ENCODE results near the gene BLOC1S4.

The BLOC1S4 gene

GRCh38 chr4:6731780-6732179, 15.8 kb downstream of the BLOC1S4 start:
- no peak for TF ChIP-seq EZH2phosphoT487 (conservative IDR thresholded peaks at IDR 0.05; ENCODE audit: low read length)
- no peak for TF ChIP-seq CTCF (IDR thresholded peaks at IDR 0.05; ENCODE audit: insufficient read depth, low read length, poor library complexity, severe bottlenecking)
- no peaks in the 10 kb centered on the region for H3K36me3 ChIP-seq (ENCODE audit: low read length)
- H3K4me3 ChIP-seq (ENCODE audit: insufficient read depth, low read length, poor library complexity, severe bottlenecking): no peak overlapping the region
- H4K20me1 ChIP-seq (ENCODE audit: low read depth, low read length): no peaks in the 10 kb centered on the region
- no peaks in the 10 kb centered on the region for H3K9me3 ChIP-seq (ENCODE audit: insufficient read depth, low read length)
- H3K9ac ChIP-seq (ENCODE audit: low read length): no peak overlapping the region
- no peak overlapping the region for H2AFZ ChIP-seq (ENCODE audit: low read depth, low read length, severe bottlenecking)
- H3K4me2 ChIP-seq (ENCODE audit: low read depth, low read length, poor library complexity, severe bottlenecking): no peak overlapping the region
- no peak overlapping the region for H3K27ac ChIP-seq (ENCODE audit: low read depth, low read length)
- no peaks in the 10 kb centered on the region for H3F3A ChIP-seq (ENCODE audit: insufficient read depth)
- H3K27me3 ChIP-seq (ENCODE audit: low read length): no peaks in the 10 kb centered on the region
- no peaks in the 10 kb centered on the region for H3K9me2 ChIP-seq (replicated peaks; ENCODE audit: insufficient read depth, low read length)
- no peaks in the 10 kb centered on the region for H3K79me2 ChIP-seq (ENCODE audit: insufficient read depth, low read length)

GRCh38 chr4:6732441-6733357, 16.7 kb downstream of the BLOC1S4 start:
- Histone ChIP-seq H3K27me3 (ENCODE audit: low read length) (no peaks in the 10 kb centered on the region), H2AFZ (ENCODE audit: low read depth, low read length, severe bottlenecking) (no peak overlapping the region), H3K9me2 (replicated peaks; ENCODE audit: insufficient read depth, low read length) (no peaks in the 10 kb centered on the region), H3K4me2 (ENCODE audit: low read depth, low read length, poor library complexity, severe bottlenecking) (no peak overlapping the region), H3K9me3 (ENCODE audit: insufficient read depth, low read length) (no peaks in the 10 kb centered on the region), H3K9ac (ENCODE audit: low read length) (no peak overlapping the region), H3K4me3 (ENCODE audit: insufficient read depth, low read length, poor library complexity, severe bottlenecking) (no peak overlapping the region), H4K20me1 (ENCODE audit: low read depth, low read length) (no peaks in the 10 kb centered on the region), H3K36me3 (ENCODE audit: low read length) (no peaks in the 10 kb centered on the region), H3K79me2 (ENCODE audit: insufficient read depth, low read length) (no peaks in the 10 kb centered on the region), H3F3A (ENCODE audit: insufficient read depth) (no peaks in the 10 kb centered on the region), H3K27ac (ENCODE audit: low read depth, low read length) (no peak overlapping the region)
- no peak for TF ChIP-seq EZH2phosphoT487 (conservative IDR thresholded peaks at IDR 0.05; ENCODE audit: low read length)
- no peak for TF ChIP-seq CTCF (IDR thresholded peaks at IDR 0.05; ENCODE audit: insufficient read depth, low read length, poor library complexity, severe bottlenecking)

GRCh38 chr4:6733358-6734164, 17.6 kb downstream of the BLOC1S4 start:
- Histone ChIP-seq H3K4me2 (ENCODE audit: low read depth, low read length, poor library complexity, severe bottlenecking) (no peak overlapping the region), H3K4me3 (ENCODE audit: insufficient read depth, low read length, poor library complexity, severe bottlenecking) (no peak overlapping the region), H3K9me3 (ENCODE audit: insufficient read depth, low read length) (no peaks in the 10 kb centered on the region), H3K9me2 (replicated peaks; ENCODE audit: insufficient read depth, low read length) (no peaks in the 10 kb centered on the region), H3K79me2 (ENCODE audit: insufficient read depth, low read length) (no peaks in the 10 kb centered on the region), H3K27me3 (ENCODE audit: low read length) (no peaks in the 10 kb centered on the region), H3F3A (ENCODE audit: insufficient read depth) (no peaks in the 10 kb centered on the region), H3K9ac (ENCODE audit: low read length) (no peak overlapping the region), H2AFZ (ENCODE audit: low read depth, low read length, severe bottlenecking) (no peak overlapping the region), H3K36me3 (ENCODE audit: low read length) (no peaks in the 10 kb centered on the region), H4K20me1 (ENCODE audit: low read depth, low read length) (no peaks in the 10 kb centered on the region), H3K27ac (ENCODE audit: low read depth, low read length) (no peak overlapping the region)
- TF ChIP-seq EZH2phosphoT487 (conservative IDR thresholded peaks at IDR 0.05; ENCODE audit: low read length): no peak
- TF ChIP-seq CTCF (IDR thresholded peaks at IDR 0.05; ENCODE audit: insufficient read depth, low read length, poor library complexity, severe bottlenecking): no peak

All from SU-DHL-6 (cell line).